H1 (cell line): ENCODE measurements around the gene PREX1. TPM values are rescaled to one million over a fixed set of nuclear protein-coding genes. Genes with fewer than 3 reads are reported as not detected.

Experiments
- CTCF ChIA-PET: fragments of 300-600 bp; sonication (Branson Sonifier 250); formaldehyde crosslinking; loops from one replicate; lab custom pipeline; 2021; ENCODE audit not compliant: partially characterized antibody; lab: Charles Lee
- POLR2A ChIA-PET: fragments of 300-600 bp; sonication (Branson Sonifier 250); formaldehyde crosslinking; loops from one replicate; lab custom pipeline; 2021; ENCODE audit warnings: inconsistent platforms; ENCODE audit not compliant: partially characterized antibody; lab: Charles Lee
- DNase-seq, 2 experiments: peaks; one replicate each; pipeline versions ENCODE4 v3.0.0 to v3.0.0-alpha.2; 2010 to 2022; ENCODE audit warnings: low spot score in 2 of 2, low read depth in 1 of 2, mixed read lengths in 1 of 2
- FAIRE-seq: peaks from 2 replicates; lab custom pipeline; 2011; peaks lifted over from hg19 to GRCh38; lab: Jason Lieb, UNC
- H2AFZ ChIP-seq: 2 replicates; pipeline ENCODE4 v1.8.1; 2012; ENCODE audit warnings: low read length, inconsistent platforms
- H2AK5ac ChIP-seq: 2 replicates; pipeline ENCODE4 v1.6.1; 2013; ENCODE audit warnings: low read depth, low read length
- H2BK120ac ChIP-seq: replicated peaks from 2 replicates; pipeline ENCODE3; 2013; ENCODE audit warnings: low read depth, low read length, inconsistent platforms
- H2BK12ac ChIP-seq: 2 replicates; pipeline ENCODE4 v1.6.1; 2013; ENCODE audit warnings: low read depth, low read length
- H2BK15ac ChIP-seq: 2 replicates; pipeline ENCODE4 v1.6.1; 2013; ENCODE audit warnings: low read length
- H2BK20ac ChIP-seq: 2 replicates; pipeline ENCODE4 v1.6.1; 2013; ENCODE audit warnings: low read length
- H2BK5ac ChIP-seq: 2 replicates; pipeline ENCODE4 v1.6.1; 2013; ENCODE audit warnings: low read depth, low read length
- H3K14ac ChIP-seq: 2 replicates; pipeline ENCODE4 v1.6.1; 2013; ENCODE audit warnings: inconsistent platforms; ENCODE audit not compliant: insufficient read length
- H3K18ac ChIP-seq: 2 replicates; pipeline ENCODE4 v1.6.1; 2013; ENCODE audit warnings: low read length; ENCODE audit errors: extremely low read depth
- H3K23ac ChIP-seq: 2 replicates; pipeline ENCODE4 v1.6.1; 2013; ENCODE audit warnings: inconsistent platforms; ENCODE audit not compliant: insufficient read length
- H3K23me2 ChIP-seq: 2 replicates; pipeline ENCODE4 v1.6.1; 2013; ENCODE audit warnings: low read depth, low read length
- H3K27ac ChIP-seq: 2 replicates; pipeline ENCODE4 v1.6.1; 2011; ENCODE audit warnings: low read depth, low read length, inconsistent platforms
- H3K27me3 ChIP-seq, 4 experiments: replicated peaks in 1 of 4; 1 replicate in 1 of 4; 2 replicates in 3 of 4; pipeline versions ENCODE4 v1.6.1 to v1.8.1; 2011 to 2013; ENCODE audit warnings: low read length in 3 of 4, mild to moderate bottlenecking in 3 of 4, inconsistent platforms in 2 of 4, mixed read lengths in 2 of 4, moderate library complexity in 1 of 4; ENCODE audit not compliant: control insufficient read depth in 3 of 4, insufficient read depth in 3 of 4; ENCODE audit errors: extremely low read depth in 1 of 4
- H3K36me3 ChIP-seq, 4 experiments: 2 replicates each; pipeline versions ENCODE4 v1.6.1 to v1.8.1; 2011 to 2013; ENCODE audit warnings: mild to moderate bottlenecking in 4 of 4, low read length in 3 of 4, moderate library complexity in 2 of 4, control low read depth in 1 of 4, inconsistent platforms in 1 of 4; ENCODE audit not compliant: insufficient read depth in 4 of 4, control insufficient read depth in 2 of 4
- H3K4ac ChIP-seq: replicated peaks from 2 replicates; pipeline ENCODE3; 2013; ENCODE audit warnings: low read length, low read depth, mixed read lengths, inconsistent platforms; ENCODE audit not compliant: insufficient read length
- H3K4me1 ChIP-seq, 4 experiments: replicated peaks in 1 of 4; 1 replicate in 1 of 4; 2 replicates in 3 of 4; pipeline versions ENCODE4 v1.6.1 to v1.8.1; 2011 to 2013; ENCODE audit warnings: low read length in 3 of 4, inconsistent platforms in 2 of 4, mixed read lengths in 1 of 4; ENCODE audit not compliant: insufficient read depth in 4 of 4, control insufficient read depth in 3 of 4
- H3K4me2 ChIP-seq, 2 experiments: 2 replicates each; pipeline versions ENCODE4 v1.6.1 to v1.8.1; 2011 to 2013; ENCODE audit warnings: low read depth in 2 of 2, low read length in 2 of 2, control low read depth in 1 of 2, inconsistent platforms in 1 of 2, mild to moderate bottlenecking in 1 of 2; ENCODE audit not compliant: insufficient read depth in 1 of 2
- H3K4me3 ChIP-seq, 4 experiments: fragments of 200-600, 300-600 bp in 1 of 4; sonication (generic), shearing (Covaris generic), sonication (Bioruptor Twin) in 1 of 4; 2 replicates each; pipeline versions ENCODE4 v1.5.1 to v1.8.1; 2011 to 2016; ENCODE audit warnings: low read length in 4 of 4, low read depth in 3 of 4, control low read depth in 2 of 4, inconsistent platforms in 2 of 4, mild to moderate bottlenecking in 2 of 4, mixed read lengths in 1 of 4, moderate library complexity in 1 of 4; ENCODE audit not compliant: insufficient read depth in 2 of 4; ENCODE audit errors: extremely low read depth in 1 of 4
- H3K56ac ChIP-seq: replicated peaks from 2 replicates; pipeline ENCODE3; 2013; ENCODE audit warnings: low read depth, mild to moderate bottlenecking, mixed read lengths, low read length, inconsistent platforms; ENCODE audit not compliant: insufficient read length
- H3K79me1 ChIP-seq: 2 replicates; pipeline ENCODE4 v1.6.1; 2013; ENCODE audit warnings: low read depth, low read length, control low read depth
- H3K79me2 ChIP-seq, 2 experiments: 2 replicates each; pipeline versions ENCODE4 v1.6.1 to v1.8.1; 2012 to 2013; ENCODE audit warnings: low read length in 2 of 2, mild to moderate bottlenecking in 2 of 2, inconsistent platforms in 1 of 2; ENCODE audit not compliant: insufficient read depth in 2 of 2, control insufficient read depth in 1 of 2
- H3K9ac ChIP-seq, 4 experiments: replicated peaks in 1 of 4; 1 replicate in 1 of 4; 2 replicates in 3 of 4; pipeline versions ENCODE4 v1.6.1 to v1.8.1; 2011 to 2013; ENCODE audit warnings: low read depth in 3 of 4, low read length in 3 of 4, control low read depth in 2 of 4, mild to moderate bottlenecking in 2 of 4, moderate library complexity in 2 of 4, inconsistent platforms in 1 of 4; ENCODE audit errors: extremely low read depth in 1 of 4
- H3K9me3 ChIP-seq, 2 experiments: 2 replicates each; pipeline versions ENCODE4 v1.6.1 to v1.8.1; 2012 to 2013; ENCODE audit warnings: mild to moderate bottlenecking in 2 of 2, moderate library complexity in 2 of 2, control low read depth in 1 of 2, inconsistent platforms in 1 of 2, low read depth in 1 of 2, low read length in 1 of 2, mixed read lengths in 1 of 2; ENCODE audit not compliant: insufficient read depth in 2 of 2
- H4K20me1 ChIP-seq, 2 experiments: replicated peaks in 1 of 2; 2 replicates each; pipeline versions ENCODE3 to v1.8.1; 2011 to 2013; ENCODE audit warnings: inconsistent platforms in 2 of 2, low read length in 2 of 2, mild to moderate bottlenecking in 1 of 2; ENCODE audit not compliant: insufficient read depth in 2 of 2, control insufficient read depth in 1 of 2
- H4K5ac ChIP-seq: 2 replicates; pipeline ENCODE4 v1.6.1; 2013; ENCODE audit warnings: low read length, low read depth, mixed read lengths, inconsistent platforms; ENCODE audit not compliant: insufficient read length
- H4K8ac ChIP-seq: 2 replicates; pipeline ENCODE4 v1.8.0; 2013; ENCODE audit warnings: mild to moderate bottlenecking, moderate library complexity, low read length, inconsistent platforms; ENCODE audit not compliant: insufficient read depth; ENCODE audit errors: extremely low read depth
- H4K91ac ChIP-seq: replicated peaks from 2 replicates; pipeline ENCODE3; 2013; ENCODE audit warnings: low read length, mixed read lengths, inconsistent platforms; ENCODE audit not compliant: insufficient read length
- CREB1 ChIP-seq: IDR thresholded peaks from 2 replicates; pipeline ENCODE4 v1.6.1; 2012; ENCODE audit warnings: inconsistent platforms
- KDM4A ChIP-seq: IDR thresholded peaks from one replicate; pipeline ENCODE4 v1.7.1; 2012; ENCODE audit warnings: low read depth, mild to moderate bottlenecking, moderate library complexity, low read length, inconsistent platforms; ENCODE audit not compliant: severe bottlenecking
- POU5F1 ChIP-seq: IDR thresholded peaks from 2 replicates; pipeline ENCODE4 v1.6.1; 2011; ENCODE audit warnings: low read depth, mild to moderate bottlenecking, low read length, moderate library complexity
- SIX5 ChIP-seq: IDR thresholded peaks from 2 replicates; pipeline ENCODE4 v1.6.1; 2011; ENCODE audit warnings: mild to moderate bottlenecking, low read depth, low read length
- YY1 ChIP-seq: IDR thresholded peaks from 2 replicates; pipeline ENCODE4 v1.6.1; 2011; ENCODE audit warnings: low read depth, mild to moderate bottlenecking, low read length
- WGBS, 2 experiments: shearing (Covaris generic) in 1 of 2; methylation state at CpG; one replicate each; pipeline versions ENCODE4 v1.1.6 to v1.1.7; 2013 to 2015; ENCODE audit warnings: low lambda C conversion rate in 2 of 2, mixed read lengths in 2 of 2, inconsistent platforms in 1 of 2, low coverage in 1 of 2, missing lambda C conversion rate in 1 of 2; ENCODE audit not compliant: insufficient replicate concordance in 2 of 2, insufficient coverage in 1 of 2, insufficient read length in 1 of 2; ENCODE audit errors: extremely low coverage in 1 of 2, missing lambda C conversion rate in 1 of 2; 5-methylcytosine and 5-hydroxymethylcytosine counted together
- polyA plus RNA-seq, 7 experiments: library from polyadenylated mRNA; depleted of rRNA in 3 of 7; stranded (reverse) in 5 of 7; unstranded in 2 of 7; fragments of >200 nt in 5 of 7; fragments of 200-250 nt in 2 of 7; gene quantifications; 1 replicate in 5 of 7; 2 replicates in 1 of 7; 4 replicates in 1 of 7; pipeline versions ENCODE4 v1.2.1 to v1.2.3, GENCODE V29; 2011 to 2013; ENCODE audit warnings: missing spikeins in 2 of 7, mixed read lengths in 2 of 7
- total RNA-seq: library from RNA; stranded (reverse); fragmentation: NEBNext Ultra II Directional; extraction: Animal tissue kit (Norgen Biotek cat#: 25700); gene quantifications from 2 replicates; pipeline ENCODE4 v1.2.1, GENCODE V29; 2021
- TF ChIP-seq, protein P1 (sequence below): IDR thresholded peaks from 2 replicates; pipeline ENCODE4 v1.6.1; 2011; ENCODE audit warnings: low read length, improper control_type of control experiment
- TF ChIP-seq, protein P2 (sequence below): IDR thresholded peaks from 2 replicates; pipeline ENCODE4 v1.6.1; 2012; ENCODE audit warnings: inconsistent platforms

The PREX1 gene
- total and polyA plus RNA-seq, 2 of the 8 experiments (the other 6 are each of a cell fraction or from before 2014, with no cell fraction given), result 10.7 to 12.8 TPM

- Histone ChIP-seq H3K79me2 (no peaks in the 10 kb centered on the region), H3K27me3 (no peaks in the 10 kb centered on the region), H3K14ac (no peak overlapping the region), H2BK12ac (no peak overlapping the region), H2BK120ac (no peak overlapping the region), H3K18ac (no peak overlapping the region), H3K4me2 (no peak overlapping the region), H2BK5ac (no peak overlapping the region), H3K36me3 (no peaks in the 10 kb centered on the region), H2AK5ac (no peak overlapping the region), H3K9me3 (no peaks in the 10 kb centered on the region), H3K9ac (no peak overlapping the region), H3K4me1 (no peaks in the 10 kb centered on the region), H4K8ac (no peak overlapping the region), H2BK20ac (no peak overlapping the region), H3K56ac (no peak overlapping the region), H2AFZ (peak overlapping the region; percentile 13; the same call in 1 of the 2 replicates), H3K23me2 (peaks cover 3% of the 10 kb centered on the region; the same call in 1 of the 2 replicates), H3K4me3 (no peak overlapping the region), H3K79me1 (no peaks in the 10 kb centered on the region), H3K27ac (no peak overlapping the region), H4K5ac (no peak overlapping the region), H4K91ac (no peak overlapping the region), H3K23ac (no peak overlapping the region), H4K20me1 (no peaks in the 10 kb centered on the region), H2BK15ac (no peak overlapping the region), H3K4ac (no peak overlapping the region)
- ChIA-PET POLR2A (no interaction called here), CTCF (interaction anchor here (1.1 to 16.7 kb wide), 4 partner anchors 18 to 43 kb away, joined by 3 to 186 read pairs (median 3); no protein-coding TSS in a partner anchor)
- FAIRE-seq (no peak), DNase-seq (no peak)
- 91% methylated on average over 8 of the region's 8 CpGs; no CpG with 5 or more reads in 1 of the 2 experiments for WGBS, 2 experiments
- TF ChIP-seq SIX5 (peak; percentile 40; the same call in 1 of the 2 replicates), POU5F1 (no peak), CREB1 (peak; percentile 46; the same call in 1 of the 2 replicates), KDM4A (no peak), YY1 (peak; percentile 66; the same call in 1 of the 2 replicates)
- TF ChIP-seq, protein P1, sequence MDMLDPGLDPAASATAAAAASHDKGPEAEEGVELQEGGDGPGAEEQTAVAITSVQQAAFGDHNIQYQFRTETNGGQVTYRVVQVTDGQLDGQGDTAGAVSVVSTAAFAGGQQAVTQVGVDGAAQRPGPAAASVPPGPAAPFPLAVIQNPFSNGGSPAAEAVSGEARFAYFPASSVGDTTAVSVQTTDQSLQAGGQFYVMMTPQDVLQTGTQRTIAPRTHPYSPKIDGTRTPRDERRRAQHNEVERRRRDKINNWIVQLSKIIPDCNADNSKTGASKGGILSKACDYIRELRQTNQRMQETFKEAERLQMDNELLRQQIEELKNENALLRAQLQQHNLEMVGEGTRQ, result peak; percentile 88
- TF ChIP-seq, protein P2, sequence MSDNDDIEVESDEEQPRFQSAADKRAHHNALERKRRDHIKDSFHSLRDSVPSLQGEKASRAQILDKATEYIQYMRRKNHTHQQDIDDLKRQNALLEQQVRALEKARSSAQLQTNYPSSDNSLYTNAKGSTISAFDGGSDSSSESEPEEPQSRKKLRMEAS, result no peak
Observed at GRCh38 chr20:48702455-48702913, 125.3 kb downstream of the PREX1 start.
